ENCODE data around the gene ZNRD2.

Gene ZNRD2

DNA sequence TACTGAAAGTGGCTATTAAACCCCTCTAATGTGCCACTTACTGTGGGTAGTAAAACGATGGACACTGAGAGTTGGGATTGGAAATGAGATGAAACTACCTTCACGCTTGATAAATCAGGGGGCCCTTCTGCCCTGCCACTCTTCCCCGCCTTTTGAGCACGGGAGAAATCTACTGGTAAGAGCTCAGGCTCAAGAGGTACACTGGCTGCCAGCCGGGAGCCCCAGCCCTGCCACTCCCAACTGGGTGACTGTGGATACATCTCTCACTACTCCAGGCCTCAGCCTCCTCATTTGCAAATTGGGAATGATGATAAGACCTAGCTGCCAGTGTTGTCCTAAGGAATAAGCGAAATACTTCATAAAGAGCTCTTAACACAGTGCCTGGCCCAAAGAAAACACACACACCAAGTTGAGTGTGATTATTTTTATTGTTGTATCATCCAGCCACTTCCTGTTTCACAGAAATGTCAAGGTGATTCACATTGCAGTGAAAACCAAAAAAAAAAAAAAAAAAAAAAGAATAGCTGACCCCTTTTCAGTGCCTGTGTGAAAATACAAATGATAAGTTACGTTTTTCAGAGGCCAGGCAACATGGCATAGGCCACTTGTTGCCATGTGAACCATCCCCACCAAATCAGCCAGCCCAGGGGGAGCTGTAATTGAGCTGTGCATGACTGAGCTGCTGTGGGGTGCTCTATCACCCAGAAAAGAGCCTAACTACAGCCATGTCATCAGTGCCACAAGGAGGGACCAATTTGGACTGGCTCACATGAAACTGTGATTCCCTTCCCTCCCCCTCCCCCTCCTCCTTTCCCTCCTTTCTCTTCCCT lies 4.4 kb upstream of the ZNRD2 start:
- TF ChIP-seq ZNF274 (IDR thresholded peaks at IDR 0.05; ENCODE audit: low read depth, low read length), result no peak
- H3K4me3 ChIP-seq (ENCODE audit: low read length), result no peak overlapping the region

DNA sequence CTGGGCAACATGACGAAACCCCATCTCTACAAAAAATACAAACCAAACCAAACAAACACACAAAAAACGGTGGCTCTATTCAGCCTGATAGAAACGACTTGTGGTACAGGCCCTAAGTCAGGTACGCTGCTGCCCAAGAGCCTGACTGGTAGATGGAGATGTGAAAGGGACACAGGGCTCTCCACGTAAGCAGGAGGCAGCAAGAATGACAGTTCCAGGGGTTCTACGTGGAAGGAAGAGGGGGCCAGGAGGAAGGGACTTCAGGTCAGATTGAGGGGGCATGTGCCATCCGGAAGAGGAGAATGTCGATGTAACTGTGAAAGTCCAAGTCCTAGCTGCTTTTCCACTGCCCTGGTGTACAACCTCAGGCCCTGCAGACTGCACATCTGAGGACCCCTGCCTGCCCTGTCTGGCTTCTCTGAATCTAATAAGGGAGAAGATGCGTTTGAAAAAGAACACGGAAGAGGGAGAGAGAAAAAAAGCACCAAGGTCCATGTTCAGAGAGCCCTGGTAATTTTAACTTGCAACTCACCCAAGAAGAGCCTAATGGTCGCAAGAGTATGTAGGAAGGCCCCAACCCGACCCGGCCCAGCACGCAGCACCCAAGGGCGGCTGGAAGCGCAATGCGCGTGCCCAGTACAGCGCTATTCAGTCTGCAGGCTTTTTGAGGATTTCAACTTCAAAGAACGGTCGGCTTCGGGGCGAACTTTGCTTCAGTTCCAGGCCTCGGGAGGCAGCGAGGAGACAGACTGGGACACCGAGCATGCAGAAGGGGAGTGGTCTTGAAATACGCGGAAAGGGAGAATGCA lies 909 bp upstream of the ZNRD2 start:
- peak overlapping the region; percentile 64 for H3K4me3 ChIP-seq (ENCODE audit: low read length)
- no peak for TF ChIP-seq ZNF274 (IDR thresholded peaks at IDR 0.05; ENCODE audit: low read depth, low read length)

DNA sequence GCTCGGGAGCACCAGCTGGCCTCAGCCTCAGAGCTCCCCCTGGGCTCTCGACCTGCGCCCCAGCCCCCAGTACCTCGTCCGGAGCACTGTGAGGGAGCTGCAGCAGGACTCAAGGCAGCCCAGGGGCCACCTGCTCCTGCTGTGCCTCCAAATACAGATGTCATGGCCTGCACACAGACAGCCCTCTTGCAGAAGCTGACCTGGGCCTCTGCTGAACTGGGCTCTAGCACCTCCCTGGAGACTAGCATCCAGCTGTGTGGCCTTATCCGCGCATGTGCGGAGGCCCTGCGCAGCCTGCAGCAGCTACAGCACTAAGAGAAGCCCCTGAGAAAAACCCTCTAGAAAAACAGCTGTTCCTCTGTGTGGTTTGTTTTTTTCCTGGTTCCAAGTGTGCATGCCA lies 1.1 kb downstream of the ZNRD2 start:
- no peak for TF ChIP-seq ZNF274 (IDR thresholded peaks at IDR 0.05; ENCODE audit: low read depth, low read length)
- H3K4me3 ChIP-seq (ENCODE audit: low read length), result peak overlapping the region; percentile 86; the same call in 1 of the 2 replicates

DNA sequence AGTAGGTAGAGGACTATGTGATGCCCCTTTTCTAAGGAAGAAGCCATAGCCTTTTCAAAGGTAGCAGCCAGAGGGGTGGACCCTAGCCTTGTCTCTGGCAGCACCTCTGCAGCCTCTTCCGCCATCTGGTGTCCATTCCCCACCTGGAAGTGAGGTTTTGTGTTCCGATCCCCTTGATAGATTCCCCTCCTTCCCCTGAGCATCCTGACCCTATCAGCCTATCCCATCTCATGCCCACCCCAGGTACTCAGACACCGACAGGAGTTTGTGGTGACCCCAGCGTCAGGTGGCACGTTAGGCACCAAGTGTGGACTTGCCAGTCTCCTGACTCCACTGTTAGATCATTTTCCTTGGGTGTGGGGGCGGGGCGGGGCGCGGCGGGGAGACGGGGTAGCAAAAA lies 1.7 kb downstream of the ZNRD2 start:
- no peak for TF ChIP-seq ZNF274 (IDR thresholded peaks at IDR 0.05; ENCODE audit: low read depth, low read length)

DNA sequence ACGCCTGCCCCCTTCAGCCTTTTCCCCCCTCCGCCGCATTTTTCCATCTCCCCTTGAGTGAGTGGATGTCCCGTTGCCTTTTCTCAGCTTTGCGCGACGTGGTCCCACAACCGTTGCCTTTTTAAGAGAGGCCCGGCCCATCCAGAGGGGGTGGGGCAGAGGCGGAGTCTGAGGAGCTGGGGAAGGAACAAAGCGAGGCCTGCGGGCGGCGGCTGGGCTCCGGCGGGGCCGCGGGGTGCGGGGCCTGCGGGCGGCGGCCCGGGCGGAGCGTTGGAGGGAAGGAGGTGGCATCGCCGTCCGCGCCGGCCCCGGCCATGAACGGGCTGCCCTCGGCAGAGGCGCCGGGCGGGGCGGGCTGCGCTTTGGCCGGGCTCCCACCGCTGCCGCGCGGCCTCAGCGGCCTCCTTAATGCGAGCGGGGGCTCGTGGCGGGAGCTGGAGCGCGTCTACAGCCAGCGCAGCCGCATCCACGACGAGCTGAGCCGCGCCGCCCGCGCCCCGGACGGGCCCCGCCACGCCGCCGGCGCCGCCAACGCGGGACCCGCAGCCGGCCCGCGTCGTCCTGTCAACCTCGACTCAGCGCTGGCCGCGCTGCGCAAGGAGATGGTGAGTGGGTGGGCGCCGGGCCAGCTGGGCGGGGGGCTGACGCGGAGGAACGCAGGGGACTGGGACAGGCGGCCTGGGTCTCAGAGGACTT lies 2.2 kb downstream of the ZNRD2 start, which contains the start of gene FAM89B:
Gene FAM89B, plus strand, starts transcription at position 183 of the 696 bp plus-strand sequence. Its CDS starts 132 bp downstream, at position 315.
- peak within 1 kb of the TSS; percentile 70 for H3K4me3 ChIP-seq (ENCODE audit: low read length)
- no peak for TF ChIP-seq ZNF274 (IDR thresholded peaks at IDR 0.05; ENCODE audit: low read depth, low read length)

More for the DNA sequence above, 1.7 kb downstream of the ZNRD2 start:
- no peak overlapping the region; the same call in 1 of the 2 replicates for H3K4me3 ChIP-seq (ENCODE audit: low read length)

DNA sequence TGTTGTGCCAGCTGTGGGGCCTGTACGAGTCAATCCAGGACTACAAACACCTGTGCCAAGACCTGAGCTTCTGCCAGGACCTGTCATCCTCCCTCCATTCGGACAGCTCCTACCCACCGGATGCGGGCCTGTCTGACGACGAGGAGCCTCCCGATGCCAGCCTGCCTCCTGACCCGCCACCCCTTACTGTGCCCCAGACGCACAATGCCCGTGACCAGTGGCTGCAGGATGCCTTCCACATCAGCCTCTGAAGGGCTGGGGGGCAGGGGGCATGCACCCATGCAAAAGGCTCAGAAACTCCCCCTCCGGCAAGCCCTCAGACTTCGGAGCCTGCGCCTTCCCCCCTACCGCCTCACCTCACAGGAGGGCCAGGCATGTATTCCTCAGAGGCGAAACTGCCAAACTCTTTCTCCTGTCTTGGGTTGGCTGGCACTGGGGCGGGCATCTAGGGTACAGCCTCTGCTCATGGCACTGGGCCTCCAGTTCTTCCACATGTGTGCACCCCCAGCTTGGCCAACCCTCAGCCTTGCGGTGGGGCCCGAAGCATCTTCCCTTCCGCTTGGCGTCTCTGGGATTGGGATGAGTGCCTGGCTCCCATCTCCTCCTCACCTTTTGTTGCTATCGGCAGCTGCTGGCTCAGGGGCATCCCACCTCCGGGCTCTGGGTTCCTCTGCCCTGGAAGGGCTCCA lies 3.3 kb downstream of the ZNRD2 start:
- peak overlapping the region; percentile 70 for H3K4me3 ChIP-seq (ENCODE audit: low read length)
- no peak for TF ChIP-seq ZNF274 (IDR thresholded peaks at IDR 0.05; ENCODE audit: low read depth, low read length)

DNA sequence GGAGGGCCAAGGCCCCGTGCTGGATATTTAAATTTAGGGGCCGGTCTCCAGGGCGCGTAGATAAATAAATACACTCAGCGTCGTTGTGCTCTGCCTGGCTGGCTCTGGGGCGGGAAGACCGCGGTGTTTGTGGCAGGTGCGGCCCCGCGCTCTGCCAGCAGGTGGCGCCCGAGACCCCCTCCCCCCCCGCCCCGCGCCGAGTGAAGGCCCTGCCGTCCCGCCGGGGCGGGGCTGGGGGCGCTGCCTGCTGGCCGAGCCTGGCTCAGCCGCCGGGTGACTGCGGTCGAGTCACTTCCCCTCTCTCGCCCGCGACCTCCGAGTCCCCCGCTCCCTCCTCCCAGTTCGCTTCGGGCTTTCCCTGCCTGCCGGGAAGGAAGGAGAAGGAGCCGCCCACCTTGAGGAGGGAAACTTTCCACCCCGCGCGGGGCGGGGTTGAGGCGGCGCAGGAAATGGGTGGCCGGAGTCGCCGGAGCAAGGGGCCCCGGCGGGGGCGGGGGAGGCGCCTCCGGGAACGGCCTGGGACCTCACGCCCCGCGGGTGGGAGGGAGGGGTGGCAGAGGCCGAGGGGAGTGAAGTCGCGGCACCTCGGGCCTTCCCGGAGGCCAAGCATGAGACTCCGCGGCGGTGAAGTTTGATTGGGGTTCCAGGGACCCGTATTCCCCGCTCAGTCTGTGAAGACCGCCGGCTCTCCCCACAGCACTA lies 4.0 kb downstream of the ZNRD2 start:
- H3K4me3 ChIP-seq (ENCODE audit: low read length), result peak overlapping the region; percentile 70; the same call in 1 of the 2 replicates
- TF ChIP-seq ZNF274 (IDR thresholded peaks at IDR 0.05; ENCODE audit: low read depth, low read length), result no peak

DNA sequence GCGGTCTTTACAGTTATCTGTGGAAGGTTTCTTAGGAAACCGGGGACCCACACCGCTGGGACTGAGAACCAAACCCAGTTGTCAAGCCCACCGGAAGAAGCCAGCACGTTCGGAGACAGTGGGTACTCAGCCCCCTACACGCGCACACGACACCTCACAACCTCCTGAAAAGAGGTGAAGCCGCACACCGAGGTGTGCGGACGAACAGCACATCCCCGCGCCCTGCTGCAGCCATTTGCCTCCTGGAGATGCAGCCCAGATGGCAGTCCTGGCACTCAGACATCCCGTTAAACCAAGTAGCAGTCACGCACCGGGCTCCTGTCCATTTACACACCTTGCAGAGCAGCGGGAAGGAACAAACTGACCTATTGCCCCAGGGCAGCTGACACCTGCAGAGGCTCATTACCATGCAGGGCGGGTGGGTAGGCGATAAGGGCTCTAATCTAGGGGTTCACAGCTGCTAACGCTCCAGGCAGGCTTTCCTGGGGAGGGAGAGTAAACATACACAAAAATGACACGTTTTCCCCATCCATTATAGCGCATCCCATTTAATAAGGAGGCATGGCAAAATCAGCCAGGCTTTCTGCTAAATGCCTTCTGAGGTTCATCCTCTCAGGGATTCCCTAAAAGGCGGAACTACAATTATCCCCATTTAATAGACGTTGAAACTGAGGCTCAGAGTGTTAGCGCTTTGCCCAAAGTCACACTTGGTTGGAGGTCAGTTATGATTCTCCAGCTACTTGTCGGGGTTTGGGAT lies 4.7 kb downstream of the ZNRD2 start:
- peak overlapping the region; percentile 59; the same call in 1 of the 2 replicates for H3K4me3 ChIP-seq (ENCODE audit: low read length)
- TF ChIP-seq ZNF274 (IDR thresholded peaks at IDR 0.05; ENCODE audit: low read depth, low read length), result no peak

DNA sequence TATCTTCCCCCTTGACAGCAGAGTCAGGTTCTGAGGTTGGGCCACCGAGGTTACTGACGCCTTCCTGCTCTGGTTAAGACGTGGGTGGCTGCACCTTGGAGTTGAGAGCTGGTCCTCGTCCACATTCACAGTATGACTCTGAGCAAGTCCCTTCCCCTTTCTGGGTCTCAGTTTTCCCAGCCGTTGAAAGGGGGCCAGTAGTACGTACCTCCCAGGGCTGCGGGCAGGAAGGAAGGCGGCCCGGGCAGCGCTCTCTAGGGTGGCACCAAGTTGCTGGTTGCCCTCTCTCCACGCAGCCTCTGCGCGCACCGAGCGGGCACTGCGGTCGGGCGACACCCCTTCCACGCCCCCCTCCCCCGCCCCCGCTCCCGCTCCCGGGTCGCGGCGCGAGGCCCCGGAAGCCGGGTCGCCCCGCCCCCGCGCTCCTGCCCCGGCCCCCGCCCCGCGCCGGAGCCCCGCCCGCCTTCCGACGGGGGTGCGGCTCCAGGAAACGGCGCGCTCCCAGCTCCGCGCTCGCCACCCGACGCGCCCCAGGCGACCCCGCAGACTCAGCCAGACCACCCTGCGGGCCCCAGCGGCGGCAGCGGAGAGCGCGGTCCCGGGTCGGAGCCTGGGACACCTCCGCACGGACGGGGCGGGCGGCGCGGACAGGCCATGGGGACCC lies 5.4 kb downstream of the ZNRD2 start, which contains the start of gene EHBP1L1:
Gene EHBP1L1, plus strand, starts transcription at position 486 of the 664 bp plus-strand sequence. CDS start 250 bp downstream, outside the sequence.
- H3K4me3 ChIP-seq (ENCODE audit: low read length), result peak within 1 kb of the TSS; percentile 73
- no peak for TF ChIP-seq ZNF274 (IDR thresholded peaks at IDR 0.05; ENCODE audit: low read depth, low read length)

DNA sequence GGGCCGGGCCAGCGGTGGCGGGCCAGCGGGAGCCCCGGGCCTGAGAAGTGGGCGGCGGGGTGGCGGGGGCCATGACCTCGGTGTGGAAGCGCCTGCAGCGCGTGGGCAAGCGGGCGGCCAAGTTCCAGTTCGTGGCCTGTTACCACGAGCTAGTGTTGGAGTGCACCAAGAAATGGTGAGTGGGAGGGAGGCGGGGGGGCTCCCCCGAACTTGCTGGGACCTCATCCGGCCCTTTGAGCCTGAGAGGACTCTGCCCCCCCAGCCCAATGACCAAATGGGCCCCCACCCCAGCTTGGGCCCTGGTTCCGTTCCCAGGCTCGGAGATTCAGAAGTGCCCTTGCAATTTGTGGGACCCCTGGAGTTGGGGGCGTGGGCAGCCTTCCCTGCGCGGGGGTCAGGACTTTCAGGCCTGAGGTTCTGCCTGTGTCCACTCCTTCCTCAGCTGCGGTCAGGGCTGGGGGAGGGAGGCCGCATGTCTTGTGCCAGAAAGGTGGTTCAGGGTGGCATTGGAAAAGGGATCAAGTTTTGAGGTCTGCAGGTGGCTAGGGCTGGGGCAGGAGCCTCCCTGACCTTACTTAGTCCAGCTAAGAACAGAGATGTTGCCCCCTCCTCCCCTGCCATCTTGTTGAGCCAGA lies 6.1 kb downstream of the ZNRD2 start:
- no peak for TF ChIP-seq ZNF274 (IDR thresholded peaks at IDR 0.05; ENCODE audit: low read depth, low read length)

More for the DNA sequence above, 6.1 kb downstream of the ZNRD2 start:
- peak overlapping the region; percentile 73 for H3K4me3 ChIP-seq (ENCODE audit: low read length)
